NCI-H1436 treated with DMSO at 0.1 percent for 48 hours (cell line): ENCODE measurements around the gene MDFIC2.

Experiments
- DNase-seq: peaks from one replicate; lab custom pipeline; 2025; lab: John Stamatoyannopoulos, UW

Gene MDFIC2

DNA sequence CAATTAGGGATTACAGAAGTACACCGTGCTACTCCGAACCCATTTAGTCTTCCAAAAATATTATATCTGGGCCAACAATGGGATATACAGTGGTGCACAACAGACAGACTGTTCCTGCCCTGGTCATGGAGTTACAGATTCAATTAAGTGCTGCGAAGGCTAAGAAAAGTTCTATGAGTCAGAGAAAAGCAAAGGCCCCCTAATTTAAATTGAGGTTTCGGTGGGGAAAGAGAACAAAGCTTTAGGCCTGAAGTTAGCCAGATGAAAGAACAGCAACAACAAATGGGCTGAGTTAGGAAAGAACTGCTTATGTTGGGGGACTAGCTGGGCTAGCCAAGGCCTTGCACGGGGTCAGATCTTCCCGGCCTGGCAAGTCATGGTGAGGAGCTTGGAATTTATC is 131.8 kb downstream of the MDFIC2 start:
- DNase-seq = no peak

DNA sequence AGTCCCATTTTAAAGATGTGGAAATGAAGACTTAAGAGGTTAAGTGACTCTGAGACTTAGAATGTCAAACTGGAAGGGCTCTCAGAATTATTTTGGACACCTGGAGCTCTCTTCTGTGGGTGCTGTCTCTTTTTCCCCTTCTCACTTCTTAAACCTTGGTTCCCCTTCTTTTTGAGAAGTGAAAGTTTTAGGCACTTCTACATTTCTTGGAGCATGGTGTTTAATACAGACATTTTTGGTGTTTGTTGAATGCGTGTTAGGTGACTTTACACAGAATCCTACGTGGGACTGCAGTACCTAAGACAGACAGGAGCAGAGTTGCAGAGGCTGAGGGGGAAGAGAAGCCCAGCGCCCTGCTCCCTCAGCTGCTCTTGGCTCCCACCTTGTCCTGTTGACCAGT is 133.3 kb downstream of the MDFIC2 start:
- DNase-seq = no peak

DNA sequence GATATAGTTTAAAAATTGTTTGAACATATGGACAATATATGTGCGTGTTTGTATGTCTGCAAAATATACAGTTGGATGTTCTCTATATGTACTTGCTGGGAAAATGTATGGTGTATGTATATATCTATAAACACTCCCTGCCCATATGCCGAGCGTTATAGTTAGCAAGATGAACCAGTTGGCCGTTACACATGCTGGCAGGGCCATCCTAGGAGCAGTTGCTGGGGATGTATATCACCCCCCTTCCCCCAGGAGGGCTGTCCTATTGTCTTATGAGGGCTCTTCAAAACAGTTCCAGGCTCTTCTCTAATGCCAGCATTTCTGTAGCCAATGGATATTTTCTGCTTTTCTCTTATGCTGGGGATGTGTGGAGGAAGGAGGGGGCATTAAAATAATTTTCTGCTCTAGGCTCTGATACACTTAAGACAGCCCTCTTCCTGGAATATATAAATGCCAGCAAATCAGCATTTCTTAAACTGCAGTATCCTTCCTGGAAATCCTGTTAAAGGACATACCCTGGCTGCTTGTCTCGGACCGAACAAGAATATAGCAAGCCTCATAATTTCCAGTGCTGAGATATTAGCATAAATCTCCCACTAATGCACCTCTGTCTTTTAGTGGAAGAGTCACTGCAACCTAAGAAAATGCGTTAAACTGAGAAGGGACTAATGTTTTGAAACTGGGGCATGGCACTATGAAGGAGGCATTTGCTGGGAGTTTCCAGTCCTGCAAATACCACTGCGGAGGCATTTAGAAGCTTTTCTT is 134.4 kb downstream of the MDFIC2 start:
- no peak for DNase-seq

DNA sequence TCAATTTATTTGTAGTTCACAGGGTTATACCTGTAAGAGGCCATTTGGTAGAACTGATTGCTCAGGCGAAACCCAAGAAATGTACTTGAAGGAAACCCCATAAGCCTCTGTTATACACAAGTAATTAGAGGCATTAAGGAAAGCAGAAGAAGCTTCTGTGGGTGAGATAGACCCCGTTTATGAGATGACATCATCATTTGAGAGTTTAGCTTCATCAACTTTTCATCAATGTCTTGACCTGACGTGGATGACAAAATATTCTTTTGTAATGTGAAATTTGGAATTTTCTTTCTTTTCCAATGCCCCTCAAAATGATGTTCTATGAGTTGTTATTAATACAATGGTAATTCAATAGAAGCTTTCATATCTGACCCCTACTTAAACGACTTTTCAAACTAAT is 136.2 kb downstream of the MDFIC2 start:
- no peak for DNase-seq

DNA sequence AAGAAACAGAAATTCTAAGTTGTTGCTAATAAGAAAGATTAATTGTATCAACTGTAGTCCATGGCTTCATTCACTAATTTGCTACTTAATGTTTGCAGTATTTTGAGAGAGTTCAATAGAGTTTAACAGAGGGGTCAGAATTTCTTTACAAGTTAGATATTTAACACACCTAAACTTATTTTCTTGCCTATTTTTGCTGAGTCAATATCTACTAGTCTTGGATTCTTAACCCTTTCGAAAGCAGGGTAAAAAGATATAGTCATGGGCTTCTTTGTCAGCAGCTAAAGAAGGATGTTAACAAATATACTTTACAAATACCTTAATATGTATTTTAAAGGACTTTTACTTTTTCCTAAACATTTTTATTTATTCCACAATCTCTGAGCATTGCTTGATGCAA is 155.6 kb downstream of the MDFIC2 start:
- no peak for DNase-seq

DNA sequence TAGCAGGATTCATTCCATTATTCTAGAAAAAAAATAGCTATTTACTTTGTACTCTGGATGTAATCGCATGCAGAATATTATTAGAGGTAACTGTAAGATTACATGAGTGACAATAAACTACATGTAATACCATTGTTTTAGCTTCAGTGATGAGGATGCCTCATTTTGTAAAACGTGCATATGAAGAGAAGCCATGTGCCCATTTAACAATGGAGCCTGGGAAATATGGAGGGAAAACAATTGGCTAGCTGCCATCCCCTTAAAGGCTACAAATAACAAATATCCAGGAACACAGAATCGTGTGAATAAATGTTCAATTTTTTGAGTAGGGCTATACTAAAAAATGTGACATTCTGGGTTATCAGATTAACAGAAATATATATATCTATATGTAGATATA is 161.8 kb downstream of the MDFIC2 start:
- no peak for DNase-seq

DNA sequence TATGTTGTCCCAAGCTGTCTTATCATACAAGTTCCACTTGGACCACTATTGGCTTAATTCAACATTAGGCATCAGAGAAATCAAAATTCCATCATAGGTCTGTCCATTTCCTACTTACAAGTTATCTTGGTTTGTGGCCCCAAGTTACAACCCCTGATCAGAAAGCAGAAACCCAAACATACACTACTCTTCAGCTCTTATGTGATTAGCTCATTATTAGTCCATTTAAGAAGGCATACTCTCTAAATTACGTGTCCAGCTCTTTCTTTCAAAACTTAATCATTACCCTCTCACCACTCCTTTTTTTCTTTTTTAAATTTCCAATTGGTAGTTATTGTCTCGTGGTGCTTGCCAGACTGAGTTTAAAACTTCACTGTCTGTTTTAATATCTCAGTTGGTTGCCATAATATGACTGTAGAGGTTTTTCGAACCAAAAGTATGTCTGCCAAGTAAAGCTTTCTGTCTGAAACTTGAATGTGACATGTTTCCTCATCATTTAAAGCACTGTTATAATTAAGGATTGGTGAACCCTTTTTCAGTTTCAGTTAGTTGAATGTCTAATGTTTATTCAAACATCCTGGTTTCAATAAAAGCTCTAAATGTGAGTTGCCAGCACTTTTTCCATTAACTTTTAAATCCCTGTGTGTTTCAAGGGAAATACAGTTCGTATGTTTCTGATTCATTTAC is 162.6 kb downstream of the MDFIC2 start:
- no peak for DNase-seq
